H7 (cell line): ENCODE results near the gene SLC16A12. TPM values are rescaled to one million over a fixed set of nuclear protein-coding genes. Genes with fewer than 3 reads are reported as not detected.
"Not testable (repeated sequence)": the region's sequence is repeated elsewhere in the genome, so short reads cannot be mapped to it uniquely, and the experiment has no call there.

Experiments used
- DNase-seq: peaks from one replicate; pipeline ENCODE4 v3.0.0; 2012
- H3K27me3 ChIP-seq: 2 replicates; pipeline ENCODE4 v1.6.0; 2011; ENCODE audit warnings: mild to moderate bottlenecking, low read length; ENCODE audit not compliant: control insufficient read depth, insufficient read depth
- H3K36me3 ChIP-seq: replicated peaks from 2 replicates; pipeline ENCODE4 v1.5.1; 2011; ENCODE audit warnings: low read length; ENCODE audit not compliant: control insufficient read depth, insufficient read depth
- H3K4me3 ChIP-seq: 2 replicates; pipeline ENCODE4 v1.5.1; 2011; ENCODE audit warnings: low read depth, mild to moderate bottlenecking, control low read depth, low read length, moderate library complexity; ENCODE audit not compliant: insufficient read depth
- total RNA-seq: library from RNA; depleted of rRNA; stranded (reverse); fragments of >200 nt; shearing (Covaris generic); gene quantifications from 2 replicates; pipeline ENCODE4 v1.2.3, GENCODE V29; 2014

SLC16A12 gene
- total RNA-seq, 1 experiment from 2014 or later, result 4.1 TPM

DNA sequence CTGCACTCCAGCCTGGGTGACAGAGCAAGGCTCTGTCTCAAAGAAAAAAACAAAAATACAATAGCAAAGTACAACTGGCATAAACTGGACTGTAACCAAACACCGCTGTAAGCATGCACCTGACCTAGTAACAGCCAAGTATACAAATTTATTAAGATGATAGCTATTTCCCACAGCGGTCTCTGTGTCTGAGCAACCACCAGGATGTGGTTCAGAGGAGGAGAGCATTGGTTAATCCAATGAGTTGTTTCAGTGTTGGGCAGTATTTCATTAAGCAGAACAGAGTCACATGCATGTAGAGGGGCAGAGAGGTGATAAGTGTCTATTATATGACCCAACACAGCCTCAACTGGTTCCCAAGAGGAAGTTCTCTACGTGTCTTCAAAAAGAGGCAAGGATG lies 4.0 kb downstream of the SLC16A12 start:
- Histone ChIP-seq H3K4me3 (no peak overlapping the region), H3K27me3 (peaks cover 17% of the 10 kb centered on the region; the same call in 1 of the 2 replicates), H3K36me3 (no peaks in the 10 kb centered on the region)
- DNase-seq, result no peak

DNA sequence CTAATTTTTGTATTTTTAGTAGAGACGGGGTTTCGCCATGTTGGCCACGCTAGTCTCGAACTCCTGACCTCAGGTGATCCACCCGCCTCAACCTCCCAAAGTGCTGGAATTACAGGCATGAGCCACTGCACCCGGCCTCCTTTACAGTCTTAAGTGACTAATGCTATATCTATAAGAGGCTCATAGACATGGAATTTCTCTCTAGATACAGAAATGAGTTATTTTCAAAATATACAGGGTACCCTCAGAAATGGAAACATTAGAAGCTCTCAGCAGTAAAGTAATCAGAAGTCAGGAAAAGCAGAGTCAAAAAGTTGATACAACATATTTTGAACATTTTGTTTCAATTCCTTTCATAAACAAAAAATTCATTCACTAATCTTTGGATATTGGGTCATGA lies 5.7 kb downstream of the SLC16A12 start:
- H3K36me3 ChIP-seq, H3K27me3 ChIP-seq, DNase-seq, H3K4me3 ChIP-seq: not testable (repeated sequence)

DNA sequence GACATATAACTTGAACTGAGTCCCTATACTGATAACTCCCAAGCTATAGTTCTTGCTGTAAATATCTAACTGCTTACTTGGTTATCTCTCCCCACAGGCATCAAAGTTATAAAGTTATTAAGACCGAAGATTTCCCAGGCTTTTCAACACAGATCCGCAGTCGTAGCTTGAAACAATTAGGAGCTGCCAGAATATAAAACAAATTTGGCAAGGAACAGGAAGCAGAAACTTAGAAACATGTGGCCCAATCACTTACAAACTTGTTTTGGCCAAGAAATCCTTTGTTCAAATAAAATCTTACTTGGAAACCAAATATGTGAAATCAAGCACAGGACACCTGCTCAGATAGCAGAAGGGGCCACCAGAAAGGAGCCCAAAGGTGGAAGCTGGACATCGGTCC lies 9.0 kb downstream of the SLC16A12 start:
- DNase-seq, result no peak
- H3K36me3 ChIP-seq, result no peaks in the 10 kb centered on the region
- no peak overlapping the region for H3K4me3 ChIP-seq
- H3K27me3 ChIP-seq, result no peaks in the 10 kb centered on the region

DNA sequence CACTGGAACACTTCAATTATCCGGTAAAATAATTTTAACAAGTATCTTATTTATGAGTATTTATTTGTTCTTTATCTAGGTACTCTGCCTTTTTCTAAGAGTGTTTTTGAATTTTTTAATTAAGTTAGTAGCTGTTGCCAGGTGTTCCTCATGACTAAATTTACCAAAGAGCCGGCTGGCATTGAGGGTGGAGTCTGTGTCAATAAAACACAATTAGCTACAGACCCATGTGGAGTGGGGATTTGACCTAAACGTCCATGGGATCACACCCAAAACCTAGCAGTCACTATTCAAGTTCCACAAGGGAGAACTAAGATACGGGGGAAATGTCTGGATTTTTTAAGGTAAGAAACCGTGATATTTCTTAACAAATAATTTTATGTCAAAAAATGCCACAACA lies 9.8 kb downstream of the SLC16A12 start:
- DNase-seq, result no peak

DNA sequence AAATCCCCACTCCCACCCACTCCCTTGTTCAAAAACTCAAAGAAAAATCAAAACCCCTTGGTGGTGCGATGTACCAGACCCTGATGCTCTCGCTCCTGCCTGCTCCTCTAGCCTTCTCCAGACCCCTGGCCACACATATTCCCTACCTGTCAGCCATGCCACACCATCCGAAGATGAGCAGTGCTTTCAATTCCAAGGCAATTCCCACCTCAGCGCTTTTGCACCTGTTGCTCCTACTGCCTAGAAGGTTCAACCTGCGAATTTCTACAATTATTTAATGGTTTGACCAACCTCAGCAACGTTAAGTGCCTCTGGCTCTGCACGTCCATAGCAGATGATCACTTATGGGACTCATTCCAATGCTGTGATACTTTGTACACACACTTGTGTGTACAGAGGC lies 11.1 kb downstream of the SLC16A12 start:
- no peaks in the 10 kb centered on the region for H3K27me3 ChIP-seq
- DNase-seq, result no peak
- H3K4me3 ChIP-seq, result no peak overlapping the region
- no peaks in the 10 kb centered on the region for H3K36me3 ChIP-seq

More for the DNA sequence above, 9.8 kb downstream of the SLC16A12 start:
- H3K4me3 ChIP-seq, result no peak overlapping the region
- H3K27me3 ChIP-seq, result no peaks in the 10 kb centered on the region
- H3K36me3 ChIP-seq, result no peaks in the 10 kb centered on the region

DNA sequence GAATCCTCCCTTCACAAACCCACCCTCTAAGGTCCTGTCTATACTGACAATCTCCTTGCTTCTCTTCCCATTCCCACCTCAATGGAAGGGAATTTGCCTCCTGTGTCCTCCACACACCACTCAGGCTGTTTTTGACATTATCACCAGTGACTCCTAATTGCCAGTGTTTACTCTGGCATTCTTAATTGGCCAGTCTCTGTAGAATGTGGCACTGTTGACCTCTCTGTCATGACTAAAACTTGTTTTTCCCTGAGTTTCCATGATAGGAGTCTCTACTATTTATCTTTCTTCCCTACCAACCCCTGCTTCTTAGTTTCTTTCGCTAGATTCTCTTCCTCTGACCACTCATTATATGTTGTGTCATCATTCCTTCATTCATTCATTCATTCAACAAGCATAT lies 12.1 kb downstream of the SLC16A12 start:
- no peak for DNase-seq
- H3K36me3 ChIP-seq, result no peaks in the 10 kb centered on the region
- no peak overlapping the region for H3K4me3 ChIP-seq
- H3K27me3 ChIP-seq, result no peaks in the 10 kb centered on the region

DNA sequence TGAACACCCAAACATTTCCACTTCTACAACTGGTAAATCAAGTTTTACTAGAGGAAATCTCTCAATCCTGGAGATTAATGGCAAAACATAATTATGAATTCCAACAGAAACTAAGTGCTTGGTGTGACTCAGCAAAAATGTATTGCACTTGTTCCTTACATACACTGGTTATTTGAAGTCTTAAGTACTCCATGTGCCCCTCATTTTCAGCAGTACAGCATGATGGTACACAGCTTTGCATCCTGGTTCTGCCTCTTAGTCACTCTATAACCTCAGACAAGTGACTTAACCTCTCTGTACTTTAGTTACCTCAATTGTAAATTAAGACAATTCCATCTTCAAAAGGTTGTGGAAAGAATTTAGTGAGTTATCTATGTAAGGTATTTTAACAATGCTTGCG lies 12.9 kb downstream of the SLC16A12 start:
- no peak for DNase-seq
- Histone ChIP-seq H3K27me3 (no peaks in the 10 kb centered on the region), H3K36me3 (no peaks in the 10 kb centered on the region), H3K4me3 (no peak overlapping the region)

DNA sequence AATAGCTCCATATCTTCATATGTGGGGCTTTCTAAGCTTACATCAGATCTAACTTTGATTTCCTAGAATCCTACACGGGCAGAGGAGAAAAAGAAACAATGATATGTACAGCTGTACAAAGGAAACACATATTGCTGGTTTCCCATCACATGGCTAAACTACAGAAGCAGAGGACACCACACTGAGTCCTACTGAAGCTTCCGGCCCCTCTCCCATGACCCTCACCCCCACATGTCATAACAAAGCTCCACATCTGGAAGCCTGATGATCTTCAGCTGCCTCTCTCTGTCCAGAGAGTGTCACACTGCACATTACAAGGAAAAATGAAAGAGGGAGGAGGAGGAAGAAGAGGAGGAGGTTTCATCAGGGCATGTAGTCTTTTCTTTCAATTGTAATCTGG lies 14.0 kb downstream of the SLC16A12 start:
- Histone ChIP-seq H3K27me3 (no peaks in the 10 kb centered on the region), H3K4me3 (no peak overlapping the region), H3K36me3 (no peaks in the 10 kb centered on the region)
- DNase-seq, result no peak

DNA sequence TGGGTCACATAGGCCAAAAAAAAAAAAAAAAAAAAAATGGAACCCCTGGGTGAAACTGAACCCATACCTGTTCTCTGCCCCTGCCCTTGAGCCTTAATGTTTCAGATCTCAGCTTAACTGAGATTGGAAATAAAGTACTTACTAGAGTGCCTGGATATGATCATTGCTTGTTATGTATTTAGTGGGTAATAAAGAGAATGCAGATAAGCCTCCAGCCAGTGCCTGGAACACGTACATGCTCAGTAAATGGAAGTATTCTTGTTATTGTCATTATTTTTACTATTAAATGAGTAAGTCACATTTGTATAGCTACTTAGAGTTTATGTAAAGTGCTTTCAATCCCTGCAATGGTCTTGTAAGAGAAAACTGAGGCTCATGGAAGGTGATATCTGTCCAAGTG lies 14.7 kb downstream of the SLC16A12 start:
- no peak for DNase-seq
- Histone ChIP-seq H3K4me3 (no peak overlapping the region), H3K27me3 (no peaks in the 10 kb centered on the region), H3K36me3 (no peaks in the 10 kb centered on the region)

DNA sequence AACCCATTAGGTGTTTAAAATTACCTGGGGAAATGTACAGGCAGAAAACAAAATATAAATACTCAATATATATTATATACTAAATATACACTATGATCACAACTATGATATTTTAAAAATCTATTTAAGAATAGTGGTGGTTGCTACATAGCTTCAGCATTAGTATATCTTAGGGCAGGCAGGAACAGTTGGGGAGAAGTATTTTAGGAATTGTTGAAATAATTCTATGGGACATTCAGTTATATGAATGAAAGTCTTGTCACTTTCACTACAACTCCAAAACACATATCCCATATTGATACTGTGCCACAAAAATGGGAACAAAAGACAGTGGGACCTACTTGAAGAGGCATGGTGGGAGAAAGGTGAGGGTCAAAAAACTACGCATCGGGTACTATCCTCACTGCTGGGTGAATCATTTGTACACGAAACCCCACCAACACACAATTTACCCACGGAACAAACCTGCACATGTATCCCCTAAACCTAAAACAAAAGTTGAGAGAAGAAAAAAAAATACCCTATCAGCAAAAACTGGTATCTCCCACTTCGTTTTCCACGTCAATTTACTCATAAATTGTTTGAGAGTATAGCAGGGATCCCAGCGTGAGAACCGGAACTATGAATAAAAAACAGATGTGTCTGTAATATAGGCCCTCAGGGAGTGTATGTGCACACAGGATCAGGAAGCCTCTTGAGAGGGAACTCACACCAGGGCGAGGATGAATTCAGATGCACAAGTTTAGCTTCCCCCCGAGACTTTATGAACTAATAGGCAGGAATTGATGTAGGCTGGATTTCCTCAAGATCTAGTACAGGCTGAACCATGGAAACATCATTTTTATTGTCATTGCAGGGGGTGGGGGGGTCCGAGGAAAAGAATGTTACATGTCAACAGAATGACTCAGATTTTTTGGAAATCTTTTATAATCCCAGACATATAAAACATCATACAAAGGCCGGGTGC lies 16.2 kb downstream of the SLC16A12 start:
- Histone ChIP-seq H3K27me3 (no peaks in the 10 kb centered on the region), H3K4me3 (no peak overlapping the region), H3K36me3 (no peaks in the 10 kb centered on the region)
- DNase-seq, result no peak

DNA sequence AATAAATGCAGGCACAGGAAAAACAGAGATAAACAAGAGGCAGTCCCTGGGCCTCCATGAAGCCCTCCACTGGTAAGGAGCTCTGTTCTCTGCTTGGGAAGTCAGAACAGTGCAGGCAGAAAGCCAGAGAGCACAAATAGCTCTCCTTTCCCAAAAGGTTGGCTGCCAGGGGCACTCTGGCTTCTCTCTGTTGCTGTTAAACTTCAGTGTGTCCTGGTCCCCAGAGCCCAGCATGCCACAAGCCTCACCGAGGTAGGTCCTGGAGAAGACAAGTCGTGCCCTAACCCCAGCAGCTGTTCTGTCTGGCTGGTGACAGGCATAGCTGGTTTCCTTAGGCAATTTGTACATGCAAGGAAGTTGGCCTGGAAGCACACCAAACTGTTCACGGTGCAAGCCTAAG lies 17.3 kb downstream of the SLC16A12 start:
- no peaks in the 10 kb centered on the region for H3K36me3 ChIP-seq
- DNase-seq, result no peak
- H3K27me3 ChIP-seq, result no peaks in the 10 kb centered on the region
- H3K4me3 ChIP-seq, result no peak overlapping the region

DNA sequence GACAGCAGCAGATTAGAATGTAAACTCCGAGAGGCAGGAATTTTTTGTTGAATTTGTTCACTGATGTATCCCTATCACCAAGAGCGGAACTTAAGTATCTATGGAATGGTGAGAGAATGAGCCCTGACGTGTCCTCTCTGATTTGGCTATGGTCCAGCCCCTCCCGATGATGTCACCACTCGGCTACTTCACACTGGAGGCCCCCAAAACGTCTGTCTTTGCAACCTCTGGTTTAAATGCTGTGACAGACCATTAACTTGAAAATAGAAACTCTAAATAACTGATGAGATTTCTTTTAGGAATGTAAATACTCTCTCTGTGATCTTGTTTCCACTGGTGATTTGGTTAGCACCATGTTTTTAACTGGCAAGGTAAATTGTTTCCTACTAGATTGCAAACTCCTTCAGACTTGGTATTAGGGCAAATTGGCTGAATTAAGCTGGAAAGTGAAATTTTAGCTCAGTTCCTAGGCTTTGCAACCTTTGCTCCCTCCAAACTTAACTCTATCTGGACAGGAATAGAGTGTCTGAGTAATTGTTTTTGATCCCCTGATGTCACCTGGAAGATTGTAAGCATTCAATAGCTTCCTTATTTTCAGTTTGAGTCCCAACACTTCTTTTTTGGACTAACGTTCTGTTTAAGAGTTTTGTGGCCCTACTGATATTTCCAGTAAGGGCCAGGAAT lies 19.1 kb downstream of the SLC16A12 start:
- Histone ChIP-seq H3K36me3 (no peaks in the 10 kb centered on the region), H3K27me3 (no peaks in the 10 kb centered on the region), H3K4me3 (no peak overlapping the region)
- DNase-seq, result peak; percentile 14

DNA sequence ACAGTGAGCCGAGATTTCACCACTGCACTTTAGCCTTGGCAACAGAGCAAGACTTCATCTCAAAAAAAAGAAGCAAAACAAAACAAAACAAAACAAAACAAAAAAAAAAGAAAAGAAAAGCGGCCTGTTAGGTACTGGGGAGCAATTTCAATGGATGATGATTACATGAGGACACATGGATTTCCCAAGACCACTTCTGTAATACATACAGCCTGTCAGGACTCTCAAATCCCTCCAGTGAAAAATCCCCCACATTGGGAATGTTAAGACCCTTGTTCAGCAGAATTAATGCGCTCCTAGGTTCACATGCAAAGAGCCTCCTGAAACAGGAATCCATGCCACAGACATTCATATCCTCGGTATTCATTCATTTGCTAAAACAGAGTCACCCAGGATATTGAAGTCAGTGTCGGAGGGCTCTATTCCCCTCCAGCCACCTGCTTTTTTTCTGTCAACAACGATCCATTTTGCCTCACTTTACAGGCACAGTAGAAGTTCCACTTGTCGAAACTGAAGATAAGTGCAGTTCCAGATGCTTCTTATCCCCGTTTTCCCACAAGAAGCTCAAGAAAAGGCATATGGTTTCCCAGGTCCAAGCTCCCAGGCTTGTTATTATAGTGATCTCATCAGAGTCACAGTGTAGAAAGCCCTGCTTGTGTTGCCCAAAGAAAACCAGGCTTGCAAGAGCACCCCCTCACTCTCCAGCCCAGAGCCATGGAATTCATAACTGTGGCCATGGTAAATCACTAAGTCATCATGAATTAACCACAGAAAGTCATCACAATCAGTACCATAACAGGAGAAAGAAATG lies 20.2 kb downstream of the SLC16A12 start:
- Histone ChIP-seq H3K36me3 (no peaks in the 10 kb centered on the region), H3K4me3 (no peak overlapping the region), H3K27me3 (no peaks in the 10 kb centered on the region)
- no peak for DNase-seq

DNA sequence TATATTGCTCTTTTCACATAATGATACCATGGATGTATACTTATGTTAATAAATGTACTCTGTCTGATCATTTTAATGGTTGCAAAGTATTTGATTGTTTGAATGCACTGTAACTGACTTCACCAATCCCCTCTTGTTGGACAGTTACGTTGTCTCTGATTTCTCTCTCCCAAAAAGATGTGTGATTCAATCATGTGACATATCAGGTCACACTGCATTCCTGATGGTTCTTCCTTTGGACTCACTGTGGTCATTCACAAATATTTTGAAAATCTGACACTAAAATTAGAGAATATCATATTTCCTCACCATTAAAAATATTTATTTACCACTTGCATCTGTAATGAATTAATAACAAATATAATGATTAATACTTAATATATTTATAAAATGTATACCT lies 22.2 kb downstream of the SLC16A12 start:
- no peak for DNase-seq
- Histone ChIP-seq H3K27me3 (no peaks in the 10 kb centered on the region), H3K4me3 (no peak overlapping the region), H3K36me3 (no peaks in the 10 kb centered on the region)
